Measurements from ENCODE around the gene GPRIN1. TPM values are rescaled to one million over a fixed set of nuclear protein-coding genes. Genes with fewer than 3 reads are reported as not detected.

Gene GPRIN1
- total and polyA plus RNA-seq, 9 donors: 0.08 to 0.50 (median 0.20) TPM

- DNase-seq: no peak
- intact Hi-C loops (cut with DNase I): no loop called here
- Histone ChIP-seq H3K4me3 (no peak overlapping the region), H3K27me3 (no peaks in the 10 kb centered on the region), H3K9me3 (no peaks in the 10 kb centered on the region), H3K36me3 (no peaks in the 10 kb centered on the region), H3K27ac (no peak overlapping the region), H3K4me1 (ENCODE audit: insufficient read depth) (no peaks in the 10 kb centered on the region)
- WGBS, 3 donors: 64 to 80% (median 77%) methylated on average over 10 of the region's 10 CpGs
- TF ChIP-seq CTCF (IDR thresholded peaks at IDR 0.05): no peak
- TF ChIP-seq EP300 (IDR thresholded peaks at IDR 0.05): no peak
- no peak for TF ChIP-seq POLR2A (IDR thresholded peaks at IDR 0.05)
Measured at GRCh38 chr5:176564002-176564401, 46.0 kb downstream of the GPRIN1 start.

GRCh38 chr5:176562189-176562588 is 47.8 kb downstream of the GPRIN1 start:
- DNase-seq: no peak
- no peaks in the 10 kb centered on the region for H3K36me3 ChIP-seq
- H3K9me3 ChIP-seq: no peaks in the 10 kb centered on the region
- no peaks in the 10 kb centered on the region for H3K4me1 ChIP-seq (ENCODE audit: insufficient read depth)
- no peaks in the 10 kb centered on the region for H3K27me3 ChIP-seq
- H3K4me3 ChIP-seq: no peak overlapping the region
- TF ChIP-seq POLR2A (IDR thresholded peaks at IDR 0.05) (no peak), CTCF (IDR thresholded peaks at IDR 0.05) (no peak), EP300 (IDR thresholded peaks at IDR 0.05) (no peak)
- H3K27ac ChIP-seq: no peak overlapping the region
- intact Hi-C loops (cut with DNase I): no loop called here
- 25 to 35% (median 29%) methylated on average over 10 of the region's 10 CpGs for WGBS, 3 donors

GRCh38 chr5:176561259-176561658 is 48.7 kb downstream of the GPRIN1 start:
- Histone ChIP-seq H3K4me1 (ENCODE audit: insufficient read depth) (no peaks in the 10 kb centered on the region), H3K36me3 (no peaks in the 10 kb centered on the region), H3K9me3 (no peaks in the 10 kb centered on the region), H3K27me3 (no peaks in the 10 kb centered on the region), H3K27ac (no peak overlapping the region), H3K4me3 (no peak overlapping the region)
- no peak for DNase-seq
- TF ChIP-seq POLR2A (IDR thresholded peaks at IDR 0.05): no peak
- TF ChIP-seq CTCF (IDR thresholded peaks at IDR 0.05): no peak
- no peak for TF ChIP-seq EP300 (IDR thresholded peaks at IDR 0.05)
- intact Hi-C loops (cut with DNase I): no loop called here
- WGBS, 3 donors: 75 to 87% (median 78%) methylated on average over 3 of the region's 3 CpGs

GRCh38 chr5:176560364-176560763 is 49.6 kb downstream of the GPRIN1 start:
- no peaks in the 10 kb centered on the region for H3K9me3 ChIP-seq
- DNase-seq: no peak
- H3K36me3 ChIP-seq: no peaks in the 10 kb centered on the region
- no peaks in the 10 kb centered on the region for H3K27me3 ChIP-seq
- H3K4me3 ChIP-seq: no peak overlapping the region
- H3K27ac ChIP-seq: no peak overlapping the region
- TF ChIP-seq POLR2A (IDR thresholded peaks at IDR 0.05): no peak
- TF ChIP-seq EP300 (IDR thresholded peaks at IDR 0.05): no peak
- no peak for TF ChIP-seq CTCF (IDR thresholded peaks at IDR 0.05)
- intact Hi-C loops (cut with DNase I): no loop called here
- H3K4me1 ChIP-seq (ENCODE audit: insufficient read depth): no peaks in the 10 kb centered on the region
- WGBS, 3 donors: 62 to 78% (median 71%) methylated on average over 8 of the region's 8 CpGs

GRCh38 chr5:176559683-176560082 is 50.3 kb downstream of the GPRIN1 start:
- 31 to 34% (median 34%) methylated on average over 5 of the region's 5 CpGs for WGBS, 3 donors
- no peaks in the 10 kb centered on the region for H3K9me3 ChIP-seq
- no peak for DNase-seq
- no peak overlapping the region for H3K27ac ChIP-seq
- H3K4me1 ChIP-seq (ENCODE audit: insufficient read depth): no peaks in the 10 kb centered on the region
- intact Hi-C loops (cut with DNase I): no loop called here
- H3K36me3 ChIP-seq: no peaks in the 10 kb centered on the region
- H3K4me3 ChIP-seq: no peak overlapping the region
- no peaks in the 10 kb centered on the region for H3K27me3 ChIP-seq
- TF ChIP-seq POLR2A (IDR thresholded peaks at IDR 0.05): no peak
- no peak for TF ChIP-seq CTCF (IDR thresholded peaks at IDR 0.05)
- TF ChIP-seq EP300 (IDR thresholded peaks at IDR 0.05): no peak
